ENCODE results near the gene HMX2.
"Not testable (repeated sequence)": the region's sequence is repeated elsewhere in the genome, so short reads cannot be mapped to it uniquely, and the experiment has no call there.

The HMX2 gene

DNA sequence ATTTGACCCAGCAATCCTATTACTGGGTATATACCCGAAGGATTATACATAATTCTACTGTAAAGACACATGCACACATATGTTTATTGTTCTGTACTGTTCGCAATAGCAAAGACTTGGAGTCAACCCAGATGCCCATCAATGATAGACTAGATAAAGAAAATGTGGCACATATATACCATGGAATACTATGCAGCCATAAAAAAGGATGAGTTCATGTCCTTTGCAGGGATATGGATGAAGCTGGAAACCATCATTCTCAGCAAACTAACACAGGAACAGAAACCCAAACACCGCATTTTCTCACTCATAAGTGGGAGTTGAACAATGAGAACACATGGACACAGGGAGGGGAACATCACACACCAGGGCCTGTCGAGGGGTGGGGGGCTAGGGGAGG, 30.5 kb downstream of the HMX2 start:
- H3K9me3 ChIP-seq (ENCODE audit: insufficient read depth, low read depth, low read length); H3K9ac ChIP-seq (ENCODE audit: low read depth, low read length); H3K27me3 ChIP-seq (ENCODE audit: insufficient read depth, low read length); H3K4me1 ChIP-seq (ENCODE audit: insufficient read depth, low read length); H3K4me3 ChIP-seq (ENCODE audit: low read length); H3K27ac ChIP-seq (ENCODE audit: low read length): not testable (repeated sequence)
- H3K36me3 ChIP-seq (ENCODE audit: insufficient read depth, low read depth, low read length) = peaks cover 15% of the 10 kb centered on the region; the same call in 1 of the 2 replicates

DNA sequence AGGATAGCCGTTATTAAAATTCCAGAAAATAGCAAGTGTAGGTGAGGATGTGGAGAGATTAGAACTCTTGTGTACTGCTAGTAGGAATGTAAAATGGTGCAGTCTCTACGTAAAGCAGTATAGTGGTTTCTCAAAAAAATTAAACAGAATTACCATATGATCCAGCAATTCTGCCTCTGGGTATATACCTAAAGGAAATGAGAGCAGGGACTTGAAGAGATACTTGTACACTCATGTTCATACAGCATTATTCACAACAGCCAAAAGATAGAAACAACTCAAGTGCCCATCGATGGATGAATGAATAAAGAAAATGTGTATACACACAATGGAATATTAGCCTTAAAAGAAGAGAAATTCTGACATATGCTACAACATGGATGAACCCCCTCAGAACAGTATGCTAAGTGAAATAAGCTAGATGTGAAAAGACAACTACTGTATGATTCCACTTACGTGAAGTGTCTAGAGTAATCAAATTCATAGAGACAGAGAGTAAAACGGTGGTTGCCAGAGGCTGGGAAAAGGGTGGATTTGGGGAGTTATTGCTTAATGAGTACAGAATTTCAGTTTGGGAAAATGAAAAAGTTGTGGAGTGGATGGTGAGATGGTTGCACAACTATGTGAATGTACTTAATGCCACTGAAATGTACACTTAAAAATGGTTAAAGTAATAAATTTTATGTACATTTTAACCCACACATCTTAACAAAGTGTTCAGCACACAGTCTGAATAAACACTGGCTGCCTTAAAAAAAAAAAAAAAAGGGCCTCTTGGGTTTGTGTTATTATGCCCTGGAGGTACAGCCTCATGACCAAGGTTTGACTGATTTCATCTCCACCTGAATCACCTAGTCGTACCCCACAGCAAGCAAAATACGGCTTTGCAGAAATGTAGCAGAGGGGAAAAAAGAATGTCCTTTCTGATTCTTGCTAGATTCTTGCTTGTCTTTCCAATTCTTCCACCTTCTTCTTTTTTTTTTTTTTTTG, 32.5 kb downstream of the HMX2 start:
- Histone ChIP-seq H3K4me1 (ENCODE audit: insufficient read depth, low read length) (no peaks in the 10 kb centered on the region), H3K4me3 (ENCODE audit: low read length) (no peak overlapping the region), H3K27ac (ENCODE audit: low read length) (no peak overlapping the region), H3K9ac (ENCODE audit: low read depth, low read length) (no peak overlapping the region), H3K36me3 (ENCODE audit: insufficient read depth, low read depth, low read length) (peaks cover 14% of the 10 kb centered on the region; the same call in 1 of the 2 replicates), H3K27me3 (ENCODE audit: insufficient read depth, low read length) (no peaks in the 10 kb centered on the region), H3K9me3 (ENCODE audit: insufficient read depth, low read depth, low read length) (0 out of 2 replicates have a peak, but pooled peaks cover 4% of the 10 kb centered on the region)

DNA sequence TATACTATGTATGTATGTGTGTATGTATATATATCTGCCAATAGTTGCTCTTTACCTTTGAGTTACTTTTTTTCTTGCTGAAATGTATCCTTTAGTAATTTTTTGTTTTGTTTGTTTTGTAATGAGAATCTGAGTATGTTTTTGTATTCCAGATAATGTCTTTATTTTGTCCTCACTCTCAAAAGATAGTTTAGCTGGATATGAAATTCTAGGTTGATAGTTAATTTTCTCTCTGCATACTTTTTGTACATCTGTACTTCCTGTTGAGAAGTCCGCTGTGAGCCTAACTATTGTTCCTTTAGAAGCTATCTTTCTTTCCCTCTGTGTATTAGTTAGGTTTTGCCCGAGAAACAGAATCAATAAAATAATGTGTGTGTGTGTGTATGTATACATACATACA, 35.8 kb downstream of the HMX2 start:
- Histone ChIP-seq H3K9me3 (ENCODE audit: insufficient read depth, low read depth, low read length) (0 out of 2 replicates have a peak, but pooled peaks cover 4% of the 10 kb centered on the region), H3K27ac (ENCODE audit: low read length) (no peak overlapping the region), H3K27me3 (ENCODE audit: insufficient read depth, low read length) (no peaks in the 10 kb centered on the region), H3K4me3 (ENCODE audit: low read length) (no peak overlapping the region), H3K4me1 (ENCODE audit: insufficient read depth, low read length) (no peaks in the 10 kb centered on the region), H3K9ac (ENCODE audit: low read depth, low read length) (no peak overlapping the region), H3K36me3 (ENCODE audit: insufficient read depth, low read depth, low read length) (peaks cover 3% of the 10 kb centered on the region; the same call in 1 of the 2 replicates)

DNA sequence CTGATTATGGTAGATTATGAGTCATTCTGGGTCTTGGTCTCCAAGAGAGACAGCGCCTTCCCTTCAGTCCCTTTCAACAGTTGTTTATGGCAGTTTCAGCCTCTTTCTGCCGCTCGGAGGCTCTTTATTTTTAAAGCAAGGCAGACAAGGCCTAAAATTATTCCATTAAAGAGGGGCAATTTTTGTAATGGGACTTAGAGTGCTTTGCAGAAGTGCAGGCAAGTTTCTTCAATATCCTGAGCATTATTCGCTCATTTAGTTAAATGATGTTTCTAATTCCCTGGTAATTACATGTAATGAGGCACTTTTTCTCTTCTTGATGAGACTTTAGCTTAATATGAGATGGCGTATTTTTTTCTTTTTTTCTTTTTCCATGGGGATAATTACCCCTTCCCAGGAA, 39.8 kb downstream of the HMX2 start:
- H3K4me3 ChIP-seq (ENCODE audit: low read length) = no peak overlapping the region
- H3K4me1 ChIP-seq (ENCODE audit: insufficient read depth, low read length) = peaks cover 8% of the 10 kb centered on the region
- no peaks in the 10 kb centered on the region for H3K27me3 ChIP-seq (ENCODE audit: insufficient read depth, low read length)
- no peak overlapping the region for H3K27ac ChIP-seq (ENCODE audit: low read length)
- no peak overlapping the region for H3K9ac ChIP-seq (ENCODE audit: low read depth, low read length)
- H3K36me3 ChIP-seq (ENCODE audit: insufficient read depth, low read depth, low read length) = peaks cover 3% of the 10 kb centered on the region; the same call in 1 of the 2 replicates
- H3K9me3 ChIP-seq (ENCODE audit: insufficient read depth, low read depth, low read length) = 0 out of 2 replicates have a peak, but pooled peaks cover 4% of the 10 kb centered on the region

DNA sequence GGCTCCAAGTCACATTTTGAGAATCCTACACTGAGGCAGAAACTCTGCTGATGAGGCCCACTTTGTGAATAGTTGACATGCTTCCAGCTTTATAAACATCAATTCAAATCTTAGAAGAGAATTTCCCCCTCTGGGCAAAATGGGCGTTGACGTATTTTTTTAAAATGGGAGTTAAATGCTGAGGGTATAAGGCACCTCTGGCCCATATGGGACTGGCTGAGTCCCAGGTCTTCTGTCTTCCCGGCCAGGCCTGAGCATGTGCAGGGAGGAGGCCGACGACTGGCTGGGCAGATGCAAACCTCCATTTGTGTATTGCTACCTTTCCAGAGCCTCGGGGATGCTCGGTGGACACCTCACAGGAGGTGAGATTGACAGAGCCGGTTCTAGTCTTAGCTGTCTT, 44.0 kb downstream of the HMX2 start:
- no peak overlapping the region for H3K4me3 ChIP-seq (ENCODE audit: low read length)
- H3K27ac ChIP-seq (ENCODE audit: low read length) = no peak overlapping the region
- no peaks in the 10 kb centered on the region for H3K27me3 ChIP-seq (ENCODE audit: insufficient read depth, low read length)
- no peak overlapping the region for H3K9ac ChIP-seq (ENCODE audit: low read depth, low read length)
- no peaks in the 10 kb centered on the region for H3K36me3 ChIP-seq (ENCODE audit: insufficient read depth, low read depth, low read length)
- peaks cover 14% of the 10 kb centered on the region for H3K4me1 ChIP-seq (ENCODE audit: insufficient read depth, low read length)
- no peaks in the 10 kb centered on the region for H3K9me3 ChIP-seq (ENCODE audit: insufficient read depth, low read depth, low read length)

DNA sequence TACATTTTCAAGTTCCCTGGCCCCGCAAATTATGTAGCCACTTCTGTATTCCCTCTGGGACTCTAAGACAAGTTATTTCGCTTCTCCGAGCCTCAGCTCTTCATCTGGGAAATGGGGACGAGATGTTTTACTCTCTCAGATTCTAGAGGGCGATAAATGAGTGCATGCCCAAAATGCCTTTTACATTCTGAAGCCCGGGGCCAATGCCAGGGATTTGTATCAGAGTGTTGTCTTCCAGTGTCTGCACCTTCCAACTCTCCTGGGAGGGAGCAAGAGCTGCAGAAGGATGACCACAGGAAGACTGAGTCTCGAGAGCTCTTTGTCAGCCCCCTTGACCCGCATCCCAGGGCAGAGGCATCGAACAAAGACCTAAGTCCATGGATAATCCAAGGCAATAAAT, 46.1 kb downstream of the HMX2 start:
- Histone ChIP-seq H3K36me3 (ENCODE audit: insufficient read depth, low read depth, low read length) (no peaks in the 10 kb centered on the region), H3K4me1 (ENCODE audit: insufficient read depth, low read length) (peaks cover 14% of the 10 kb centered on the region), H3K27ac (ENCODE audit: low read length) (no peak overlapping the region), H3K9ac (ENCODE audit: low read depth, low read length) (no peak overlapping the region), H3K9me3 (ENCODE audit: insufficient read depth, low read depth, low read length) (no peaks in the 10 kb centered on the region), H3K4me3 (ENCODE audit: low read length) (no peak overlapping the region), H3K27me3 (ENCODE audit: insufficient read depth, low read length) (no peaks in the 10 kb centered on the region)

Data from iPS-20b (cell line).